H1 (cell line): ENCODE data around the gene SLC43A1. TPM values are rescaled to one million over a fixed set of nuclear protein-coding genes. Genes with fewer than 3 reads are reported as not detected.

Experiments
- polyA plus RNA-seq, 7 experiments: library from polyadenylated mRNA; depleted of rRNA in 3 of 7; stranded (reverse) in 5 of 7; unstranded in 2 of 7; fragments of >200 nt in 5 of 7; fragments of 200-250 nt in 2 of 7; gene quantifications; 1 replicate in 5 of 7; 2 replicates in 1 of 7; 4 replicates in 1 of 7; pipeline versions ENCODE4 v1.2.1 to v1.2.3, GENCODE V29; 2011 to 2013; ENCODE audit warnings: missing spikeins in 2 of 7, mixed read lengths in 2 of 7
- small RNA-seq: library from polyadenylated mRNA; stranded (forward); fragments of <200 nt; extraction: miRNeasy Mini kit (QIAGEN cat#:217004); gene quantifications from one replicate; pipeline ENCODE3, GENCODE V24; 2013; ENCODE audit not compliant: insufficient read depth
- total RNA-seq: library from RNA; stranded (reverse); fragmentation: NEBNext Ultra II Directional; extraction: Animal tissue kit (Norgen Biotek cat#: 25700); gene quantifications from 2 replicates; pipeline ENCODE4 v1.2.1, GENCODE V29; 2021

The SLC43A1 gene
- total and polyA plus RNA-seq, 2 of the 8 experiments (the other 6 are each of a cell fraction or from before 2014, with no cell fraction given): 34.5 to 58.0 TPM

Small RNAs within 50 kb of the gene (small RNA-seq; reads per million reads assigned to genes)
- gene RN7SL605P (not detected), gene RNA5SP341 (not detected)

Other genes with a start within 250 kb of the SLC43A1 start
- gene TNKS1BP1, start 190.8 kb downstream of the SLC43A1 start, total RNA-seq: 122 TPM in 2 replicates
- 50.0 and 72.3 TPM in 2 replicates for gene TNKS1BP1, start 190.8 kb downstream of the SLC43A1 start, polyA plus RNA-seq (2011; rRNA removed)
- gene SSRP1, start 179.8 kb downstream of the SLC43A1 start, total RNA-seq: 259 and 261 TPM in 2 replicates
- 281 and 364 TPM in 2 replicates for gene SSRP1, start 179.8 kb downstream of the SLC43A1 start, polyA plus RNA-seq (2011; rRNA removed)
- gene P2RX3, start 177.3 kb downstream of the SLC43A1 start, total RNA-seq: 0.29 and 0.47 TPM in 2 replicates
- 0.45 and 1.1 TPM in 2 replicates for gene P2RX3, start 177.3 kb downstream of the SLC43A1 start, polyA plus RNA-seq (2011; rRNA removed)
- gene PRG3, start 134.6 kb downstream of the SLC43A1 start, total RNA-seq: not detected in 2 replicates
- not detected in 2 replicates for gene PRG3, start 134.6 kb downstream of the SLC43A1 start, polyA plus RNA-seq (2011; rRNA removed)
- gene PRG2, start 125.1 kb downstream of the SLC43A1 start, total RNA-seq: not detected in 2 replicates
- 0.32 and 0.61 TPM in 2 replicates for gene PRG2, start 125.1 kb downstream of the SLC43A1 start, polyA plus RNA-seq (2011; rRNA removed)
- gene SLC43A3, start 88.6 kb downstream of the SLC43A1 start, total RNA-seq: 31.8 and 32.5 TPM in 2 replicates
- gene SLC43A3, start 88.6 kb downstream of the SLC43A1 start, polyA plus RNA-seq (2011; rRNA removed): 61.1 and 67.8 TPM in 2 replicates
- 23.7 and 24.4 TPM in 2 replicates for gene RTN4RL2, start 55.2 kb downstream of the SLC43A1 start, total RNA-seq
- 11.4 and 17.3 TPM in 2 replicates for gene RTN4RL2, start 55.2 kb downstream of the SLC43A1 start, polyA plus RNA-seq (2011; rRNA removed)
- gene TIMM10, start 15.1 kb upstream of the SLC43A1 start, total RNA-seq: 109 and 117 TPM in 2 replicates
- 208 and 227 TPM in 2 replicates for gene TIMM10, start 15.1 kb upstream of the SLC43A1 start, polyA plus RNA-seq (2011; rRNA removed)
- not detected in 2 replicates for gene SMTNL1, start 21.9 kb upstream of the SLC43A1 start, total RNA-seq
- 0.13 and 0.18 TPM in 2 replicates for gene SMTNL1, start 21.9 kb upstream of the SLC43A1 start, polyA plus RNA-seq (2011; rRNA removed)
- gene UBE2L6, start 52.0 kb upstream of the SLC43A1 start, total RNA-seq: 67.8 and 68.1 TPM in 2 replicates
- gene UBE2L6, start 52.0 kb upstream of the SLC43A1 start, polyA plus RNA-seq (2011; rRNA removed): 89.2 and 94.8 TPM in 2 replicates
- 50.9 and 57.3 TPM in 2 replicates for gene SERPING1, start 82.0 kb upstream of the SLC43A1 start, total RNA-seq
- gene SERPING1, start 82.0 kb upstream of the SLC43A1 start, polyA plus RNA-seq (2011; rRNA removed): 54.8 and 78.8 TPM in 2 replicates
- 0.13 TPM in 1 of 2 replicates, not detected in the other for gene YPEL4, start 134.2 kb upstream of the SLC43A1 start, total RNA-seq
- gene YPEL4, start 134.2 kb upstream of the SLC43A1 start, polyA plus RNA-seq (2011; rRNA removed): 0.09 and 0.38 TPM in 2 replicates
- gene CLP1, start 142.1 kb upstream of the SLC43A1 start, total RNA-seq: 29.3 and 29.9 TPM in 2 replicates
- 25.6 and 29.4 TPM in 2 replicates for gene CLP1, start 142.1 kb upstream of the SLC43A1 start, polyA plus RNA-seq (2011; rRNA removed)
- 54.8 and 56.3 TPM in 2 replicates for gene ZDHHC5, start 152.4 kb upstream of the SLC43A1 start, total RNA-seq
- 36.1 and 40.0 TPM in 2 replicates for gene ZDHHC5, start 152.4 kb upstream of the SLC43A1 start, polyA plus RNA-seq (2011; rRNA removed)
- 19.4 and 20.5 TPM in 2 replicates for gene MED19, start 196.5 kb upstream of the SLC43A1 start, total RNA-seq
- 35.4 and 49.3 TPM in 2 replicates for gene MED19, start 196.5 kb upstream of the SLC43A1 start, polyA plus RNA-seq (2011; rRNA removed)
- 100.0 and 104 TPM in 2 replicates for gene TMX2, start 196.9 kb upstream of the SLC43A1 start, total RNA-seq
- 65.3 and 70.4 TPM in 2 replicates for gene TMX2, start 196.9 kb upstream of the SLC43A1 start, polyA plus RNA-seq (2011; rRNA removed)
- 242 and 243 TPM in 2 replicates for gene SELENOH, start 225.8 kb upstream of the SLC43A1 start, total RNA-seq
- 264 and 326 TPM in 2 replicates for gene SELENOH, start 225.8 kb upstream of the SLC43A1 start, polyA plus RNA-seq (2011; rRNA removed)
- not detected in 2 replicates for gene BTBD18, start 236.1 kb upstream of the SLC43A1 start, total RNA-seq
- 0.03 TPM in 2 replicates for gene BTBD18, start 236.1 kb upstream of the SLC43A1 start, polyA plus RNA-seq (2011; rRNA removed)
- 164 and 167 TPM in 2 replicates for gene CTNND1, start 246.1 kb upstream of the SLC43A1 start, total RNA-seq
- 91.9 and 97.8 TPM in 2 replicates for gene CTNND1, start 246.1 kb upstream of the SLC43A1 start, polyA plus RNA-seq (2011; rRNA removed)